HepG2 (cell line): Measurements from ENCODE around the gene USP1. TPM values are rescaled to one million over a fixed set of nuclear protein-coding genes. Genes with fewer than 3 reads are reported as not detected.

ENCODE experiments used
- ARID2 ChIP-seq: sonication (generic); formaldehyde crosslinking; IDR thresholded peaks from 2 replicates; pipeline ENCODE4 v1.8.1; 2022; ENCODE audit warnings: mild to moderate bottlenecking, missing genetic modification reagents, borderline replicate concordance
- CCDC6 ChIP-seq: sonication (generic); formaldehyde crosslinking; IDR thresholded peaks from 2 replicates; pipeline ENCODE4 v1.8.1; 2022; ENCODE audit warnings: mild to moderate bottlenecking, missing genetic modification reagents, moderate library complexity
- EEA1 ChIP-seq: sonication (generic); formaldehyde crosslinking; IDR thresholded peaks from 2 replicates; pipeline ENCODE4 v1.5.1; 2020; ENCODE audit warnings: mild to moderate bottlenecking, missing genetic modification reagents, borderline replicate concordance
- GFI1 ChIP-seq: sonication (generic); formaldehyde crosslinking; IDR thresholded peaks from 2 replicates; pipeline ENCODE4 v1.5.0; 2020; ENCODE audit warnings: missing genetic modification reagents, mild to moderate bottlenecking, borderline replicate concordance
- HDAC2 ChIP-seq: sonication (generic); formaldehyde crosslinking; IDR thresholded peaks from 2 replicates; pipeline ENCODE4 v1.4.0; 2020; ENCODE audit warnings: missing genetic modification reagents
- HHEX ChIP-seq: IDR thresholded peaks from 2 replicates; pipeline ENCODE4 v1.6.1; 2016; ENCODE audit warnings: control low read depth
- HIVEP1 ChIP-seq: sonication (generic); formaldehyde crosslinking; IDR thresholded peaks from 2 replicates; pipeline ENCODE4 v1.4.0; 2020; ENCODE audit warnings: mild to moderate bottlenecking, missing genetic modification reagents
- HOMEZ ChIP-seq: IDR thresholded peaks from 2 replicates; pipeline ENCODE4 v1.6.1; 2016; ENCODE audit warnings: low read depth
- KDM6A ChIP-seq: IDR thresholded peaks from 2 replicates; pipeline ENCODE4 v1.6.1; 2016; ENCODE audit warnings: low read depth
- MTF2 ChIP-seq: sonication (generic); formaldehyde crosslinking; IDR thresholded peaks from 2 replicates; pipeline ENCODE4 v1.5.0; 2020; ENCODE audit warnings: missing genetic modification reagents, borderline replicate concordance
- NFRKB ChIP-seq: fragments of 450-650 bp; IDR thresholded peaks from 2 replicates; pipeline ENCODE4 v1.6.1; 2017
- PAWR ChIP-seq: sonication (generic); formaldehyde crosslinking; IDR thresholded peaks from 2 replicates; pipeline ENCODE4 v1.4.0; 2020; ENCODE audit warnings: missing genetic modification reagents, mild to moderate bottlenecking, borderline replicate concordance
- PRMT3 ChIP-seq: sonication (generic); formaldehyde crosslinking; IDR thresholded peaks from 2 replicates; pipeline ENCODE4 v1.8.1; 2022; ENCODE audit warnings: low read depth, mild to moderate bottlenecking, moderate library complexity, missing genetic modification reagents, borderline replicate concordance
- RNF2 ChIP-seq: fragments of 450-650 bp; conservative IDR thresholded peaks from 2 replicates; pipeline ENCODE4 v1.6.1; 2016; ENCODE audit warnings: low read depth
- SP1 ChIP-seq, 2 experiments: fragments of 450-650 bp in 1 of 2; sonication (generic) in 1 of 2; formaldehyde crosslinking in 1 of 2; IDR thresholded peaks; 2 replicates each; pipeline versions ENCODE4 v1.4.0 to v1.6.1; 2016 to 2020; ENCODE audit warnings: missing genetic modification reagents in 1 of 2
- TBP ChIP-seq: sonication (generic); formaldehyde crosslinking; IDR thresholded peaks from 2 replicates; pipeline ENCODE4 v1.5.0; 2020; ENCODE audit warnings: missing genetic modification reagents
- TCF7L2 ChIP-seq: IDR thresholded peaks from 2 replicates; pipeline ENCODE4 v1.6.1; 2011; ENCODE audit warnings: mild to moderate bottlenecking, low read depth, low read length, moderate library complexity
- ZFP1 ChIP-seq: IDR thresholded peaks from 2 replicates; pipeline ENCODE4 v1.6.1; 2016
- ZMYM2 ChIP-seq: sonication (generic); formaldehyde crosslinking; IDR thresholded peaks from 2 replicates; pipeline ENCODE4 v1.8.0; 2022; ENCODE audit warnings: mild to moderate bottlenecking, missing genetic modification reagents
- ZNF138 ChIP-seq: sonication (generic); formaldehyde crosslinking; IDR thresholded peaks from 2 replicates; pipeline ENCODE4 v1.5.0; 2020; ENCODE audit warnings: mild to moderate bottlenecking, low read depth, missing genetic modification reagents
- ZNF207 ChIP-seq: fragments of 450-650 bp; IDR thresholded peaks from 2 replicates; pipeline ENCODE4 v1.6.1; 2016; ENCODE audit warnings: antibody characterized with exemption, borderline replicate concordance
- ZNF224 ChIP-seq: sonication (generic); formaldehyde crosslinking; IDR thresholded peaks from 2 replicates; pipeline ENCODE4 v1.5.0; 2020; ENCODE audit warnings: mild to moderate bottlenecking, missing genetic modification reagents
- ZNF550 ChIP-seq: sonication (generic); formaldehyde crosslinking; IDR thresholded peaks from 2 replicates; pipeline ENCODE4 v1.4.0; 2020; ENCODE audit warnings: mild to moderate bottlenecking, missing genetic modification reagents, borderline replicate concordance
- ZNF562 ChIP-seq: sonication (generic); formaldehyde crosslinking; IDR thresholded peaks from 2 replicates; pipeline ENCODE4 v1.8.0; 2022; ENCODE audit warnings: missing genetic modification reagents, borderline replicate concordance
- ZNF589 ChIP-seq: sonication (generic); formaldehyde crosslinking; conservative IDR thresholded peaks from 2 replicates; pipeline ENCODE4 v1.8.0; 2022; ENCODE audit warnings: mild to moderate bottlenecking, moderate library complexity, missing genetic modification reagents
- ZNF644 ChIP-seq: IDR thresholded peaks from 2 replicates; pipeline ENCODE4 v1.6.1; 2016; ENCODE audit warnings: low read depth
- ZNF747 ChIP-seq: sonication (generic); formaldehyde crosslinking; IDR thresholded peaks from 2 replicates; pipeline ENCODE4 v1.8.1; 2023; ENCODE audit warnings: missing genetic modification reagents, mild to moderate bottlenecking, borderline replicate concordance
- polyA plus RNA-seq, 8 experiments: library from polyadenylated mRNA; depleted of rRNA in 3 of 8; stranded (reverse) in 7 of 8; unstranded in 1 of 8; fragments of >200 nt; fragmentation: Illumina TruSeq in 4 of 8; extraction: Trizol in 4 of 8; gene quantifications; 2 replicates each; pipeline versions ENCODE4 v1.2.1 to v1.2.3, GENCODE V29; 2011 to 2016; ENCODE audit warnings: low read depth in 4 of 8, missing spikeins in 1 of 8, mixed read lengths in 1 of 8; ENCODE audit not compliant: insufficient read depth in 1 of 8
- total RNA-seq, 5 experiments: library from RNA; depleted of rRNA; stranded (reverse); fragments of >200 nt; fragmentation: Illumina TruSeq; extraction: Trizol; gene quantifications; 2 replicates each; pipeline ENCODE4 v1.2.3, GENCODE V29; 2016; ENCODE audit warnings: low read depth in 1 of 5
- TF ChIP-seq, protein P1 (sequence below): sonication (generic); formaldehyde crosslinking; conservative IDR thresholded peaks from 2 replicates; pipeline ENCODE4 v1.8.0; 2022; ENCODE audit warnings: low read depth, missing genetic modification reagents
- TF ChIP-seq, protein P2 (sequence below): fragments of 450-650 bp; IDR thresholded peaks from 2 replicates; pipeline ENCODE4 v1.6.1; 2016

Gene USP1
- total and polyA plus RNA-seq, 2 of the 13 experiments (the other 11 are each of a cell fraction or from before 2014, with no cell fraction given) = 9.0 to 64.6 TPM

DNA sequence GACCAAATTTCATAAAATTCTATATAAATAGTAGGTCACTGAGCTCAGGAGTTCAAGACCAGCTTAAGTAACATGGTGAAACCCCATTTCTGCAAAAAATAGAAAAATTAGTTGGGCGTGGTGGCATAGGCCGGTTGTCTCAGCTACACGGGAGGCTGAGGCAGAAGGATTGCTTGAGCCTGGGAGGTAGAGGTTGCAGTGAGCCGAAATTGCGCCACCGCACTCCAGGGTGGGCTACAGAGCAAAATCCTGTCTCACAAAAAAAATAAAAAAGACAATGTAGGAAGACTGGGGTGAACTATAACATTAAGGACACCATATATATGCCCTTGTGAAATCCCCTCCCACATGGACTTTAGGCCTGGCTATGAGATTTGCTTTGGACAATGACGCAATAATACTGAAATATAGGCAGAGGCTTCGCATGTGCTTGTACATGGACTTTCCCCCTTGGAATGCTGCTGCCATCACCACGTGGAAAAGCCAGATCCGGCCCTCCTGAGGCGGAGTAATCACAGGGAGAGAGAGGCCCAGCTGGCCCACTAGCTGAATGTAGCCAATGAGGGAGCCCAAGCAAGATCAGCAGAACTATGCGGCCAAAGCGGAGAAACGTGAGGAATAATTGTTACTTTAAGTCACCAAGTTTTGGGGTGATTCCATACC is 13.1 kb upstream of the USP1 start (continued):
- TF ChIP-seq ZMYM2 (CRISPR knock-in tag) = peak; percentile 73
- TF ChIP-seq CCDC6 (CRISPR knock-in tag) = peak; percentile 81; the same call in 1 of the 2 replicates
- TF ChIP-seq ZNF138 (CRISPR knock-in tag) = no peak
- TF ChIP-seq, protein P1, sequence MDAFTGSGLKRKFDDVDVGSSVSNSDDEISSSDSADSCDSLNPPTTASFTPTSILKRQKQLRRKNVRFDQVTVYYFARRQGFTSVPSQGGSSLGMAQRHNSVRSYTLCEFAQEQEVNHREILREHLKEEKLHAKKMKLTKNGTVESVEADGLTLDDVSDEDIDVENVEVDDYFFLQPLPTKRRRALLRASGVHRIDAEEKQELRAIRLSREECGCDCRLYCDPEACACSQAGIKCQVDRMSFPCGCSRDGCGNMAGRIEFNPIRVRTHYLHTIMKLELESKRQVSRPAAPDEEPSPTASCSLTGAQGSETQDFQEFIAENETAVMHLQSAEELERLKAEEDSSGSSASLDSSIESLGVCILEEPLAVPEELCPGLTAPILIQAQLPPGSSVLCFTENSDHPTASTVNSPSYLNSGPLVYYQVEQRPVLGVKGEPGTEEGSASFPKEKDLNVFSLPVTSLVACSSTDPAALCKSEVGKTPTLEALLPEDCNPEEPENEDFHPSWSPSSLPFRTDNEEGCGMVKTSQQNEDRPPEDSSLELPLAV (CRISPR knock-in tag) = no peak
- no peak for TF ChIP-seq ZNF207
- no peak for TF ChIP-seq EEA1 (CRISPR knock-in tag)
- no peak for TF ChIP-seq MTF2 (CRISPR knock-in tag)
- peak; percentile 68; the same call in 1 of the 2 replicates for TF ChIP-seq ARID2 (CRISPR knock-in tag)
- TF ChIP-seq NFRKB = no peak
- TF ChIP-seq HOMEZ (CRISPR knock-in tag) = peak; percentile 94
- TF ChIP-seq HHEX = no peak
- TF ChIP-seq ZNF644 (CRISPR knock-in tag) = peak; percentile 92
- no peak for TF ChIP-seq ZNF550
- TF ChIP-seq KDM6A (CRISPR knock-in tag) = peak; percentile 81
- peak; percentile 88 for TF ChIP-seq ZFP1 (CRISPR knock-in tag)
- peak; percentile 86 for TF ChIP-seq GFI1 (CRISPR knock-in tag)
- TF ChIP-seq PRMT3 (CRISPR knock-in tag) = no peak
- no peak for TF ChIP-seq ZNF589 (CRISPR knock-in tag)
- TF ChIP-seq PAWR = no peak
- TF ChIP-seq HIVEP1 (CRISPR knock-in tag) = peak; percentile 84
- 0 out of 2 replicates have a peak, but pooled peaks have one; percentile 49 for TF ChIP-seq RNF2
- TF ChIP-seq, protein P2, sequence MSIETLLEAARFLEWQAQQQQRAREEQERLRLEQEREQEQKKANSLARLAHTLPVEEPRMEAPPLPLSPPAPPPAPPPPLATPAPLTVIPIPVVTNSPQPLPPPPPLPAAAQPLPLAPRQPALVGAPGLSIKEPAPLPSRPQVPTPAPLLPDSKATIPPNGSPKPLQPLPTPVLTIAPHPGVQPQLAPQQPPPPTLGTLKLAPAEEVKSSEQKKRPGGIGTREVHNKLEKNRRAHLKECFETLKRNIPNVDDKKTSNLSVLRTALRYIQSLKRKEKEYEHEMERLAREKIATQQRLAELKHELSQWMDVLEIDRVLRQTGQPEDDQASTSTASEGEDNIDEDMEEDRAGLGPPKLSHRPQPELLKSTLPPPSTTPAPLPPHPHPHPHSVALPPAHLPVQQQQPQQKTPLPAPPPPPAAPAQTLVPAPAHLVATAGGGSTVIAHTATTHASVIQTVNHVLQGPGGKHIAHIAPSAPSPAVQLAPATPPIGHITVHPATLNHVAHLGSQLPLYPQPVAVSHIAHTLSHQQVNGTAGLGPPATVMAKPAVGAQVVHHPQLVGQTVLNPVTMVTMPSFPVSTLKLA = peak; percentile 87
- 0 out of 2 replicates have a peak, but pooled peaks have one; percentile 24 for TF ChIP-seq ZNF224 (CRISPR knock-in tag)
- TF ChIP-seq SP1 (IDR thresholded peaks at IDR 0.05) = no peak
- TF ChIP-seq SP1 (CRISPR knock-in tag; IDR thresholded peaks at IDR 0.05) = peak; percentile 65; the same call in 1 of the 2 replicates
- TF ChIP-seq ZNF747 = no peak
- no peak for TF ChIP-seq TBP (CRISPR knock-in tag)
- TF ChIP-seq ZNF562 (CRISPR knock-in tag) = no peak
- TF ChIP-seq TCF7L2 = no peak
- peak; percentile 79 for TF ChIP-seq HDAC2 (CRISPR knock-in tag)
